ENCODE results near the gene FYB1. TPM values are rescaled to one million over a fixed set of nuclear protein-coding genes. Genes with fewer than 3 reads are reported as not detected.
"Not testable (repeated sequence)": the region's sequence is repeated elsewhere in the genome, so short reads cannot be mapped to it uniquely, and the experiment has no call there.

FYB1 gene
- total RNA-seq, 2 experiments from 2014 or later = 129 TPM

- Mint-ChIP-seq H3K27ac (peak overlapping the region; percentile 93), H3K36me3 (ENCODE audit: low read depth) (peaks cover 22% of the 10 kb centered on the region), H3K4me1 (ENCODE audit: low read depth) (peaks cover 80% of the 10 kb centered on the region), H3K27me3 (ENCODE audit: low read depth) (no peaks in the 10 kb centered on the region), H3K4me3 (peak overlapping the region; percentile 76), H3K9me3 (no peaks in the 10 kb centered on the region)
- intact Hi-C loops (cut with micrococcal nuclease) = loop anchor here (1.0 kb wide), 1 partner anchor 28 kb away; no protein-coding TSS in a partner anchor
- DNase-seq = peak; percentile 50
- CTCF ChIA-PET = interaction anchor here (0.6 to 4.3 kb wide), 6 partner anchors 8 to 41 kb away, joined by 3 to 22 read pairs (median 12); no protein-coding TSS in a partner anchor
These were observed 26.8 kb downstream of the FYB1 start for GRCh38 chr5:39192450-39193160.

- Mint-ChIP-seq H3K27ac (peak overlapping the region; percentile 98), H3K36me3 (ENCODE audit: low read depth) (peaks cover 19% of the 10 kb centered on the region)
- DNase-seq = no peak
These were observed 28.1 kb downstream of the FYB1 start for GRCh38 chr5:39191216-39191615.

GRCh38 chr5:39190311-39191102 is 28.9 kb downstream of the FYB1 start:
- Mint-ChIP-seq H3K4me1 (ENCODE audit: low read depth) (peaks cover 87% of the 10 kb centered on the region), H3K4me3 (peak overlapping the region; percentile 71), H3K9me3 (no peaks in the 10 kb centered on the region), H3K27ac (peak overlapping the region; percentile 98), H3K36me3 (ENCODE audit: low read depth) (peaks cover 18% of the 10 kb centered on the region), H3K27me3 (ENCODE audit: low read depth) (no peaks in the 10 kb centered on the region)
- no peak for DNase-seq
- intact Hi-C loops (cut with micrococcal nuclease) = loop anchor here (1.0 kb wide), 2 partner anchors 10 to 20 kb away; no protein-coding TSS in a partner anchor
- CTCF ChIA-PET = interaction anchor here (1.2 to 3.7 kb wide), 11 partner anchors 9 to 92 kb away, joined by 3 to 20 read pairs (median 7); no protein-coding TSS in a partner anchor

More at GRCh38 chr5:39191216-39191615, 28.1 kb downstream of the FYB1 start:
- CTCF ChIA-PET = interaction anchor here (0.6 to 3.2 kb wide), 9 partner anchors 10 to 92 kb away, joined by 3 to 14 read pairs (median 6); no protein-coding TSS in a partner anchor
- no peaks in the 10 kb centered on the region for H3K27me3 Mint-ChIP-seq (ENCODE audit: low read depth)
- intact Hi-C loops (cut with micrococcal nuclease) = loop anchor here (1.0 kb wide), 1 partner anchor 19 kb away; no protein-coding TSS in a partner anchor
- H3K9me3 Mint-ChIP-seq = no peaks in the 10 kb centered on the region
- peak overlapping the region; percentile 71 for H3K4me3 Mint-ChIP-seq
- H3K4me1 Mint-ChIP-seq (ENCODE audit: low read depth) = peaks cover 85% of the 10 kb centered on the region

GRCh38 chr5:39189292-39189955 is 29.9 kb downstream of the FYB1 start:
- no peaks in the 10 kb centered on the region for H3K9me3 Mint-ChIP-seq
- no peaks in the 10 kb centered on the region for H3K27me3 Mint-ChIP-seq (ENCODE audit: low read depth)
- peak overlapping the region; percentile 71 for H3K4me3 Mint-ChIP-seq
- intact Hi-C loops (cut with micrococcal nuclease) = no loop called here
- DNase-seq = no peak
- CTCF ChIA-PET = interaction anchor here (0.8 to 3.7 kb wide), 14 partner anchors 8 to 42 kb away, joined by 3 to 20 read pairs (median 5); no protein-coding TSS in a partner anchor
- peaks cover 86% of the 10 kb centered on the region for H3K4me1 Mint-ChIP-seq (ENCODE audit: low read depth)
- H3K36me3 Mint-ChIP-seq (ENCODE audit: low read depth) = peaks cover 8% of the 10 kb centered on the region
- H3K27ac Mint-ChIP-seq = peak overlapping the region; percentile 98

- Mint-ChIP-seq H3K36me3 (ENCODE audit: low read depth) (peaks cover 8% of the 10 kb centered on the region), H3K27me3 (ENCODE audit: low read depth) (no peaks in the 10 kb centered on the region)
These were observed 31.3 kb downstream of the FYB1 start for GRCh38 chr5:39187831-39188731.

GRCh38 chr5:39186722-39187539 is 32.4 kb downstream of the FYB1 start:
- peak overlapping the region; percentile 71 for H3K4me3 Mint-ChIP-seq
- intact Hi-C loops (cut with micrococcal nuclease) = loop anchor here (1.0 kb wide), 1 partner anchor 9 kb away; no protein-coding TSS in a partner anchor
- peaks cover 8% of the 10 kb centered on the region for H3K36me3 Mint-ChIP-seq (ENCODE audit: low read depth)
- H3K9me3 Mint-ChIP-seq = no peaks in the 10 kb centered on the region
- peaks cover 84% of the 10 kb centered on the region for H3K4me1 Mint-ChIP-seq (ENCODE audit: low read depth)
- no peaks in the 10 kb centered on the region for H3K27me3 Mint-ChIP-seq (ENCODE audit: low read depth)
- peak overlapping the region; percentile 98 for H3K27ac Mint-ChIP-seq
- DNase-seq = no peak
- CTCF ChIA-PET = interaction anchor here (0.6 to 3.7 kb wide), 10 partner anchors 8 to 94 kb away, joined by 3 to 20 read pairs (median 6); no protein-coding TSS in a partner anchor

More at GRCh38 chr5:39187831-39188731, 31.3 kb downstream of the FYB1 start:
- Mint-ChIP-seq H3K4me3 (peak overlapping the region; percentile 71), H3K9me3 (no peaks in the 10 kb centered on the region), H3K4me1 (ENCODE audit: low read depth) (peaks cover 83% of the 10 kb centered on the region), H3K27ac (peak overlapping the region; percentile 98)
- peak; percentile 51 for DNase-seq
- intact Hi-C loops (cut with micrococcal nuclease) = loop anchor here (1.0 kb wide), 2 partner anchors 9 to 10 kb away; no protein-coding TSS in a partner anchor
- CTCF ChIA-PET = interaction anchor here (0.7 to 3.7 kb wide), 8 partner anchors 8 to 93 kb away, joined by 3 to 20 read pairs (median 6); no protein-coding TSS in a partner anchor

- CTCF ChIA-PET = interaction anchor here (1.0 to 3.7 kb wide), 8 partner anchors 9 to 95 kb away, joined by 3 to 20 read pairs (median 6); no protein-coding TSS in a partner anchor
- H3K4me1 Mint-ChIP-seq (ENCODE audit: low read depth) = peaks cover 84% of the 10 kb centered on the region
- H3K27me3 Mint-ChIP-seq (ENCODE audit: low read depth) = no peaks in the 10 kb centered on the region
- H3K27ac Mint-ChIP-seq = peak overlapping the region; percentile 98
- H3K4me3 Mint-ChIP-seq = peak overlapping the region; percentile 84
- intact Hi-C loops (cut with micrococcal nuclease) = no loop called here
- DNase-seq = no peak
- no peaks in the 10 kb centered on the region for H3K9me3 Mint-ChIP-seq
- H3K36me3 Mint-ChIP-seq (ENCODE audit: low read depth) = peaks cover 8% of the 10 kb centered on the region
These were observed 33.1 kb downstream of the FYB1 start for GRCh38 chr5:39186289-39186688.

- intact Hi-C loops (cut with micrococcal nuclease) = no loop called here
- no peaks in the 10 kb centered on the region for H3K9me3 Mint-ChIP-seq
- CTCF ChIA-PET = interaction anchor here (0.5 to 2.3 kb wide), 7 partner anchors 9 to 1255 kb away, joined by 3 to 12 read pairs (median 5); no protein-coding TSS in a partner anchor
- no peak for DNase-seq
- H3K27ac Mint-ChIP-seq = peak overlapping the region; percentile 98
- peaks cover 85% of the 10 kb centered on the region for H3K4me1 Mint-ChIP-seq (ENCODE audit: low read depth)
- peak overlapping the region; percentile 84 for H3K4me3 Mint-ChIP-seq
- no peaks in the 10 kb centered on the region for H3K27me3 Mint-ChIP-seq (ENCODE audit: low read depth)
- H3K36me3 Mint-ChIP-seq (ENCODE audit: low read depth) = peaks cover 8% of the 10 kb centered on the region
These were observed 33.6 kb downstream of the FYB1 start for GRCh38 chr5:39185761-39186160.

- H3K27ac Mint-ChIP-seq = peak overlapping the region; percentile 92
- intact Hi-C loops (cut with micrococcal nuclease) = loop anchor here (1.0 to 10.0 kb wide), 4 partner anchors 15 to 1305 kb away; no protein-coding TSS in a partner anchor
- not testable (repeated sequence) for H3K36me3 Mint-ChIP-seq (ENCODE audit: low read depth); H3K27me3 Mint-ChIP-seq (ENCODE audit: low read depth); H3K9me3 Mint-ChIP-seq
- DNase-seq = peak; percentile 32
- CTCF ChIA-PET = interaction anchor here (0.7 to 1.7 kb wide), 12 partner anchors 9 to 104 kb away, joined by 3 to 17 read pairs (median 4); no protein-coding TSS in a partner anchor
- H3K4me1 Mint-ChIP-seq (ENCODE audit: low read depth) = peaks cover 90% of the 10 kb centered on the region
- peak overlapping the region; percentile 75 for H3K4me3 Mint-ChIP-seq
These were observed 39.8 kb downstream of the FYB1 start for GRCh38 chr5:39179561-39179960.

- Mint-ChIP-seq H3K9me3 (no peaks in the 10 kb centered on the region), H3K4me1 (ENCODE audit: low read depth) (peaks cover 94% of the 10 kb centered on the region), H3K36me3 (ENCODE audit: low read depth) (peaks cover 10% of the 10 kb centered on the region), H3K27ac (peak overlapping the region; percentile 92), H3K27me3 (ENCODE audit: low read depth) (no peaks in the 10 kb centered on the region), H3K4me3 (peak overlapping the region; percentile 75)
- CTCF ChIA-PET = interaction anchor here (0.7 to 1.7 kb wide), 13 partner anchors 9 to 104 kb away, joined by 3 to 17 read pairs (median 4); no protein-coding TSS in a partner anchor
- intact Hi-C loops (cut with micrococcal nuclease) = loop anchor here (1.0 to 10.0 kb wide), 5 partner anchors 8 to 1306 kb away; no protein-coding TSS in a partner anchor
- DNase-seq = no peak
These were observed 40.5 kb downstream of the FYB1 start for GRCh38 chr5:39178861-39179260.

Data from activated naive CD4-positive, alpha-beta T cell treated with anti-CD3 and anti-CD28 coated beads for 36 hours (primary cell).